Retinal pigment epithelial cell (primary cell): ENCODE results near the gene ZNF469.

ENCODE experiments used
- DNase-seq: peaks from one replicate; pipeline ENCODE4 v3.0.0-alpha.2; 2010; ENCODE audit warnings: low read depth
- H3K4me3 ChIP-seq: 2 replicates; pipeline ENCODE4 v1.5.1; 2011; ENCODE audit warnings: mild to moderate bottlenecking, low read length, control low read depth, moderate library complexity
- CTCF ChIP-seq: conservative IDR thresholded peaks from 2 replicates; pipeline ENCODE4 v1.5.1; 2011; ENCODE audit warnings: low read depth, low read length, control low read depth, inconsistent platforms

ZNF469 gene

GRCh38 chr16:88394426-88394825 is 11.7 kb downstream of the ZNF469 start:
- TF ChIP-seq CTCF, result no peak
- DNase-seq, result no peak
- no peak overlapping the region for H3K4me3 ChIP-seq

- H3K4me3 ChIP-seq, result no peak overlapping the region
- TF ChIP-seq CTCF, result no peak
- no peak for DNase-seq
Observed at GRCh38 chr16:88395669-88396584, 13.2 kb downstream of the ZNF469 start.

- DNase-seq, result no peak
- TF ChIP-seq CTCF, result no peak
- no peak overlapping the region for H3K4me3 ChIP-seq
Observed at GRCh38 chr16:88398170-88398873, 15.6 kb downstream of the ZNF469 start.

GRCh38 chr16:88398874-88399178 is 16.1 kb downstream of the ZNF469 start:
- TF ChIP-seq CTCF, result no peak
- no peak for DNase-seq

GRCh38 chr16:88400186-88400585 is 17.4 kb downstream of the ZNF469 start:
- TF ChIP-seq CTCF, result no peak
- DNase-seq, result no peak
- H3K4me3 ChIP-seq, result no peak overlapping the region

More at GRCh38 chr16:88398874-88399178, 16.1 kb downstream of the ZNF469 start:
- no peak overlapping the region for H3K4me3 ChIP-seq

- TF ChIP-seq CTCF, result no peak
- no peak for DNase-seq
- H3K4me3 ChIP-seq, result no peak overlapping the region
Observed at GRCh38 chr16:88401604-88402246, 19.0 kb downstream of the ZNF469 start.
